ENCODE data around the gene SPNS1.

- TF ChIP-seq, protein P1, sequence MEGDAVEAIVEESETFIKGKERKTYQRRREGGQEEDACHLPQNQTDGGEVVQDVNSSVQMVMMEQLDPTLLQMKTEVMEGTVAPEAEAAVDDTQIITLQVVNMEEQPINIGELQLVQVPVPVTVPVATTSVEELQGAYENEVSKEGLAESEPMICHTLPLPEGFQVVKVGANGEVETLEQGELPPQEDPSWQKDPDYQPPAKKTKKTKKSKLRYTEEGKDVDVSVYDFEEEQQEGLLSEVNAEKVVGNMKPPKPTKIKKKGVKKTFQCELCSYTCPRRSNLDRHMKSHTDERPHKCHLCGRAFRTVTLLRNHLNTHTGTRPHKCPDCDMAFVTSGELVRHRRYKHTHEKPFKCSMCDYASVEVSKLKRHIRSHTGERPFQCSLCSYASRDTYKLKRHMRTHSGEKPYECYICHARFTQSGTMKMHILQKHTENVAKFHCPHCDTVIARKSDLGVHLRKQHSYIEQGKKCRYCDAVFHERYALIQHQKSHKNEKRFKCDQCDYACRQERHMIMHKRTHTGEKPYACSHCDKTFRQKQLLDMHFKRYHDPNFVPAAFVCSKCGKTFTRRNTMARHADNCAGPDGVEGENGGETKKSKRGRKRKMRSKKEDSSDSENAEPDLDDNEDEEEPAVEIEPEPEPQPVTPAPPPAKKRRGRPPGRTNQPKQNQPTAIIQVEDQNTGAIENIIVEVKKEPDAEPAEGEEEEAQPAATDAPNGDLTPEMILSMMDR (IDR thresholded peaks at IDR 0.05): no peak
- no peak for TF ChIP-seq POLR2A (IDR thresholded peaks at IDR 0.05)
- no peak for TF ChIP-seq POLR2AphosphoS5 (IDR thresholded peaks at IDR 0.05; ENCODE audit: insufficient read depth in 1 of 2, low read depth in 1 of 2)
Measured at GRCh38 chr16:28982949-28983348, 8.4 kb downstream of the SPNS1 start.

Measured in vagina (tissue), 2 donors.